GM12864 (cell line): ENCODE measurements around the gene GRPEL2.
A peak's percentile ranks its signal among the peaks of the same experiment; 100 is the strongest.

Experiments used
- DNase-seq: peaks from one replicate; pipeline ENCODE4 v3.0.0-alpha.2; 2011; ENCODE audit warnings: low read depth
- H3K4me3 ChIP-seq: 2 replicates; pipeline ENCODE4 v1.5.1; 2011; ENCODE audit warnings: mild to moderate bottlenecking, low read depth, low read length, control low read depth
- CTCF ChIP-seq: IDR thresholded peaks from 2 replicates; pipeline ENCODE4 v1.5.1; 2011; ENCODE audit warnings: low read depth, mild to moderate bottlenecking, moderate library complexity, low read length, control low read depth, inconsistent platforms; ENCODE audit errors: missing control alignments

Gene GRPEL2

GRCh38 chr5:149367972-149368645 lies 22.8 kb downstream of the GRPEL2 start:
- H3K4me3 ChIP-seq, result no peak overlapping the region
- DNase-seq, result no peak

GRCh38 chr5:149370878-149371277 lies 25.6 kb downstream of the GRPEL2 start:
- TF ChIP-seq CTCF, result no peak
- DNase-seq, result no peak
- H3K4me3 ChIP-seq, result no peak overlapping the region

More at GRCh38 chr5:149367972-149368645, 22.8 kb downstream of the GRPEL2 start:
- no peak for TF ChIP-seq CTCF

GRCh38 chr5:149371296-149371962 lies 26.1 kb downstream of the GRPEL2 start:
- H3K4me3 ChIP-seq, result no peak overlapping the region
- no peak for DNase-seq
- TF ChIP-seq CTCF, result peak; percentile 94

GRCh38 chr5:149372076-149372795 lies 26.9 kb downstream of the GRPEL2 start:
- TF ChIP-seq CTCF, result no peak
- no peak for DNase-seq
- no peak overlapping the region for H3K4me3 ChIP-seq

GRCh38 chr5:149372932-149373331 lies 27.6 kb downstream of the GRPEL2 start:
- no peak for TF ChIP-seq CTCF
- DNase-seq, result no peak

GRCh38 chr5:149374303-149374702 lies 29.0 kb downstream of the GRPEL2 start:
- no peak overlapping the region for H3K4me3 ChIP-seq
- DNase-seq, result no peak
- no peak for TF ChIP-seq CTCF

More at GRCh38 chr5:149372932-149373331, 27.6 kb downstream of the GRPEL2 start:
- H3K4me3 ChIP-seq, result no peak overlapping the region
